NCI-H2081 (cell line): ENCODE results near the gene NMU.
"Not testable (repeated sequence)": the region's sequence is repeated elsewhere in the genome, so short reads cannot be mapped to it uniquely, and the experiment has no call there.

Source experiments
- DNase-seq, 2 experiments: peaks; one replicate each; lab custom pipeline; 2025; lab: John Stamatoyannopoulos, UW

The NMU gene, protein sequence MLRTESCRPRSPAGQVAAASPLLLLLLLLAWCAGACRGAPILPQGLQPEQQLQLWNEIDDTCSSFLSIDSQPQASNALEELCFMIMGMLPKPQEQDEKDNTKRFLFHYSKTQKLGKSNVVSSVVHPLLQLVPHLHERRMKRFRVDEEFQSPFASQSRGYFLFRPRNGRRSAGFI

DNA sequence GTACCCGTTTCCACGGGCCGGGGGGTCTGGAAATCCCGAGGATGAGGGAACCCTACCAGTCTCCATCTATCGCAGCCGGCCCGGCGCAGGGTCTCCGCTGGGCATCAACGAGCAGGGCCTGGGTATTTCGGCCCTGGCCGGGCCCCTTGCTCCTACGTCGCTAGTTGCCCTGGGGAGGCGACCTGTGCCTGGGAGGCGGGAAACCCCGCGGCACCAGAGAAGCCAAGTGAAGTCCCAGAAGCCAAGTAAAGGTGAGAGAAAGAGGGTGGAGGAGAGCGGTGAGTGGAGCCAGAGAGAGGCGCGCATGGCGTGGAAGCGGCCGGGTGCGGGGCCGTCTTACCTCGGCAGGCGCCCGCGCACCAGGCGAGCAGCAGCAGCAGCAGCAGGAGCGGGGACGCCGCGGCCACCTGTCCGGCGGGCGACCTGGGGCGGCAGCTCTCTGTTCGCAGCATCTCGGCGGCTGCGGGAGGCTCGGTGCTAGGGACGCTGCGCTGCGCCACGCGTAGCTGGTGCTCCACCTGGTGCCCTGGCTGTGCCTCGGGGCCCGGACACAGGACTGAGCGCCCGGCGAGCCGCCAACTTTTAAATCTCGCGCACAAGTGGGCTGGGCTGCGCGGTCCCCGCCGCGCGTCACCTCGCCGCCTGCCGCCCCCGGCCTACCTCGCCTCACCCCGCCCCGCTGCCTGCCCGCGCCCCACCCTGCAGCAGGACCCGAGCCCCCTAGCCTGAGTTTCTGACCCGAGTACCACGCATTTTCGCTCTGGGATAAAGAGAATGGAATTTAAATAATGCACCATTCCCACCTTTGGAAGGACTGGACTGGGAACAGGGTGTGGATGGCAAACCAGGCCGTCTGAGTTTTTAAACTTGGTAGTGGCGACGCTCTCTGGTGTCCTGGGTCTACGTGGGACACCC lies at the start of gene NMU:
NMU (minus strand) TSS at position 558 of the 915 bp plus-strand sequence; CDS start at position 452, 106 bp downstream.
- DNase-seq, result peak; percentile 67 to 74

DNA sequence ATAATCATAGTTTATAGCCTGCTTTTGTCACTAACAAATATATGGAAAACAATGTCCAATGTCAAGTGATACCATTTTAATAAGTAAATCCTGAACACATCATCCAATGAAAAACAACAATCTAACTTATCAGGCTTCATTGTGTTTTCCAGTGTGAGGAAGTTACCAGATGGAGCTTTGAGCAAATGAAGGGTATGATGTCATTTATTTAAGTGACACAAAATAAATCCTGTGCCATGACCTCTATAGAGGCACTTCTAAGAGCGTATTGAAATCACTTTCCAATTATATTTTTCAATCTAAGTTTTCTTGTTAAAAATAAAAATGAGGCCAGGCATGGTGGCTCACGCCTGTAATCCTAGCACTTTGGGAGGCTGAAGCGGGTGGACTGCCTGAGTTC lies 48.2 kb upstream of the NMU start:
- no peak for DNase-seq

DNA sequence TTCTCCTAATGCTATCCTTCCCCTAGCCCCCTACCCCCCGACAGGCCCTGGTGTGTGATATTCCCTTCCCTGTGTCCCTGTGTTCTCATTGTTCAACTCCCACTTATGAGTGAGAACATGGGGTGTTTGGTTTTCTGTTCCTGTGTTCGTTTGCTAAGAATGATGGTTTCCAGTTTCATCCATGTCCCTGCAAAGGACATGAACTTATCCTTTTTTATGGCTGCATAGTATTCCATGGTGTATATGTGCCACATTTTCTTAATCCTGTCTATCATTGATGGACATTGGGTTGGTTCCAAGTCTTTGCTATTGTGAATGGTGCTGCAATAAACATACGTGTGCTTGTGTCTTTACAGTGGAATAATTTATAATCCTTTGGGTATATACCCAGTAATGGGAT lies 46.7 kb upstream of the NMU start:
- not testable (repeated sequence) for DNase-seq

DNA sequence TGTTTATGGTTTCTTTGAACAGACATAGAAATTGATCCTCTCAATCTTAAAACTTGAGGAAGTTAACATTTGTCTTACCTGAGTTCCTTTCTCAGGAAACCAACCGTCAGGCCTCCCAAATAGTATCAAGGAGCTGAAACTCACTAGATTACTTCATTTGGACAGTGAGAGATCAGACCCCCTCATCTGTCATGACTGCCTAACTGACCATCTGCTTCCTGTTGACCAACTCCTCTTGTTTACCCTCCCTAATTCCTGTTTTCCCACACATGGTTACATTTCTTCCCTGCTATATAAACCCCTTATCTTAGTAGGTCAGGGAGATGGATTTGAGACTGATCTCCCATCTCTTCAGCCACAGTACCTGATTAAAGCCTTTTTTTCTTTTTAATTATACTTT lies 46.2 kb upstream of the NMU start:
- no peak for DNase-seq

DNA sequence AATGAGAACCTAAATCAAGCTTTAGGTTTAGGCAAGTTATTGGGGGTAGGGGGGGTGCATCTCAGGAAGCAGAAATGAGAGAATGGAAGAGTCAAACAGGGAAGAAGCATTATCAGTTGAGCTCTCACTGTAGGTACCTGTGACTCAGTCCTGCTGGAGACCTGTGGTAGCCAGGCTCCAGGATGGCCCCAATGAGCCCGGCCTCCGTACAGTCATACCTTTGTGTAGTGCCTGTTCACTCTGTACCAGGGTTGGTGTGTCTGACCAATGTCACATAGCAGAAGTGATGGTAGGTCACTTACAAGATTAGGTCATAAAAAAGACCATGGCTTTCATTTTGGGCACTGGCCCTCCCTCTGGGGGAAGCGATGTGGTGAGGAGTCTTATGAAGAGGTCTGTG lies 45.3 kb upstream of the NMU start:
- no peak for DNase-seq

DNA sequence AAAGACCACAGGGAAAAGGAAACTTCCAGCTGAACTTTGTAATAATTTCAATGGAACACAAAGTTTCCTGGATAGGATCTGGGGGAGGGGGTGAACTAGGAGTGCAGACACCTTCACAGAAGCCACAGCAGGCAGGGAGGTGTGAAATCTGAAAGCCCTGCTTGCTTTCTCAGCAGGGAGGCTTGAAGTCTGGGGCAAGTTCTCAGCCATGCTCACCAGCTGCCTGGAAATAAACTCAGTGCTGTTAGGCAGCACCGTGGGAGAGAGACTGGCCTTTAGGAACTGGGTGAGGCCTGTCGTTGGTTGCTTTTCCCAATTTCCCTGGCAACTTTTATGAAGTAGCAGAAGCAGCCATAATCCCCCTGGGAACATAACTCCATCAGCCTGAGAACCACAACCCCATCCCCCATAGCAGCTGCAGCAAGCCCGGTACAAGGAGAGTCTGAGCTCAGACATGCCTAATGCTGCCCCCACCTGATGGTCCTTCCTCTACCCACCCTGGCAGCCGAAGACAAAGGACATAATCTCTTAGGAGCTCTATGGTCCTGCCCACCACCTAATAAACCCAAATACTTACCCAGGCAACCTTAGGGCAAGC lies 39.2 kb upstream of the NMU start:
- DNase-seq, result no peak

DNA sequence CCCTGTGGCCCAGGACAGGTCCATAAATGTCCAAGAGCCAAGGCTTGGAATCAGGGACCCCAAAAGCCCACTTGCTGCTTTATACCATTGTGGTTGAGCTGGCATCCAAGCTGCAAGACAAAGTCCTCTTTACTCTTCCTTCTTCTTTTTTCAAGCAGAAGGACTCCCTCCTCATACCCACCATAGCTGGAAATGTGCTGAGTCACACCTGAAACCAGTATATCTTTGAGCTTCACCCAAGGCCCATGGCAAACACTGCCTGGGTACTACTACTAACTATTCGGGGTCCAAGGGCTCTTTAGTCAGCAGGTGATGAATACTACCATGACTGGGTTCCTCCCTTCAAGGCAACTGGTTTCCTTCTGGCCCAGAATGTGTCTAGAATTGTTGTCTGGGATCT lies 37.3 kb upstream of the NMU start:
- DNase-seq, result no peak

DNA sequence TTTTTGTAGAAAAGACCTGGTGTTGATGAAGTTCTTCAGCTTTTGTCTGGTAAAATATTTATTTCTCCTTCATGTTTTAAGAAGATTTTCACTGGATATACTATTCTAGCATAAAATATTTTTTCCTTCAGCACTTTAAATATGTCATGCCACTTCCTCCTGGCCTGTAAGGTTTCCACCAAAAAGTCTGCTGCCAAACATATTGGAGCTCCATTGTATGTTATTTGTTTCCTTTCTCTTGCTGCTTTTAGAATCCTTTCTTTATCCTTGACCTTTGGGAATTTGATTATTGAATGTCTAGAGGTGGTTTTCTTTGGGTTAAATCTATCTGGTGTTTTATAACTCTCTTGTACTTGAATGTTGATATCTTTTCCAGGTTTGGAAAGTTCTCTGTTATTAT lies 35.6 kb upstream of the NMU start:
- DNase-seq, result no peak

DNA sequence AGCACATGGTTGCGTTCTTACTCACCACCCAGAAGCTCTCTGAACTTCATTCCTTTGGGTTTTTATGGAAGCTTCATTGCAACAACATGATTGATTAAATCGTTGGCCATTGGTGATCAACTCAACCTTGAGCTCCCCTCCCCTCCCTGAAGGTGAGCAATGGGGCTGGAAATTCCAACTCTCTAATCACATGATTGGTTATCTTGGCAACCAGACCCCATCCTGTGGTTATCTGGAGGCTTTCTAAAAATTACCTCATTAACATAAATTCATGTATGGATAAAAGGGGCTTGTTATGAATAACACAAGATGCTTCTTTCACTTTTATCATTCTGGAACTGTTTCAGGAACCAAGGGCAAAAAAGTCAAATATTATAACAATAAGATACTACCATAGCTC lies 34.6 kb upstream of the NMU start:
- no peak for DNase-seq

DNA sequence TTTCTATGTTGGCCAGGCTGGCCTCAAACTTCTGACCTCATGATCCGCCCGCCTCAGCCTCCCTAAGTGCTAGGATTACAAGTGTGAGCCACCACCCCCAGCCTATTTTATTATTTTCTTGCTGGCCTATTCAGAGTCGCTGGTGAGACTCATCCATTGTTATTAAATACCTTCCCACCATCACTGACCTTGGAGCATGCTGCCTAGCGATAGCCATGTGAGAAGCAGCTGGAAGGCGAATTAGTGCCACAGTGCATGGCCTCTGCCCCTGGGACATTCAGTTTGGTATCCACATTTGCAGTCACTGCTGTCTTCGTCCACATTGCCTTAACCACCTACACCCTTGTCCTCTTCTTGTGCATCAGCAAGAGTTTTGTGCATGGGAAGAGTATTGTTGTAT lies 32.4 kb upstream of the NMU start:
- DNase-seq, result no peak

DNA sequence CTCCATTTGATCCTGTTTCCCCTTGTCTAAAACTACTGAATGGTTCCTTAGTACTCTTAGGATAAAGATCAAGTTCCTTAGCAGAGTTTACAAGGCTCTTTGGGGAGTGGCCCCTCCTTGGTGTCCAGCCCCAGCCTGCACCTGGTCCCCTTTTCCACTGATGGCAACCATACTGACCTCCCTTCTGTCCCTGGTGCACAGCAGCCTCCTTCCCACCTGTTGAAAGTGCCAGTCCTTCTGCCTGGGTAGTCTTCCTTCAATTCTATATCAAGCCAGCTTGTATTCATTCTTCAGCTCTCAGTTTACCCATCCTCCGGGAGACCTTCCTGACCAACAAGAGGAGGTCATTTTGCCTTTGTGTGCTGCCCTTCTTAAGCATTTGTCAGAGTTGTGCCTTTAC lies 30.4 kb upstream of the NMU start:
- DNase-seq, result no peak

DNA sequence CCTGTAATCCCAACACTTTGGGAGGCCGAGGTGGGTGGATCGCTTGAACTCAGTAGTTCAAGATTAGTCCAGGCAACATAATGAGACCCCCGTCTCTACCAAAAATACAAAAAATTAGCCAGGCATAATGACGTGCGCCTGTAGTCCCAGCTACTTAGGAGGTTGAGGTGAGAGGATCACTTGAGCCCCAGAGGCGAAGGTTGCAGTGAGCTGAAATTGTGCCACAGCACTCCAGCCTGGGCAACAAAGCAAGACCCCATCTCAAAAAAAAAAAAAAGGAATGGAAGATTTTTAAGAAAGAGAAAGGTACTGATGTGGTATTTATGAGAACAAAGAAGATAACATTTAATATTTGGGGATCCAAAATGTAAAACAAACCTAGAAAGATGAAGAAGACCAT lies 27.0 kb upstream of the NMU start:
- no peak for DNase-seq

DNA sequence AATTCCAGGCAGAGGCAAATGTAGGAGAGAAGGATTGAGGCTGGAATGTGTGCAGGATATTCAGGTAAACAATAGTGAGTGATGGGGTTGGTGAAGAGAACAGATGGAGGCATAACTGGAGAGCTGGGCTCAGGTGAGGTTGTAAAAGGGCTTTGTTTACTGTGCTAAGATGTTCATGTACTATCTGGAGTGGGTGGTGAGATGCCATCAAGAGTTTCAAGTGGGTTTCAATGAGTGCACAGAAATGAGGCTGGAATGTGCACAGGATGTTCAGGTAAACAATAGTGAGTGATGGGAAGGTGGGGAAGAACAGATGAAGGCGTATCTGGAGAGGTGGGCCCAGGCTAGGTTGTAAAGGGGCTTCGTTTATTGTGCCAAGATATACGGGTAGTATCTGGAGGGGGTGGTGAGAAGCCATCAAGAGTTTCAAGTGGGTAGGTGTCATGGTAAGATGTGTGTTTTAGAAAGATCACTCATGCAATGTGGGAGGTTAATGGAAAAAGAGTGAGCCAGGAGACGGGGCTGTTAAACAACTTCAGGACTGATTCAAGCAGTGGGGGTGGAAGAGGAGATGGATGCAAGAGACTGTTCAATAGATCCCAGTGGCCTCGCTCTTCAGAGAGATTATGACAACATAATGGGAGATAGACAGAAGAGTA lies 25.4 kb upstream of the NMU start:
- no peak for DNase-seq

DNA sequence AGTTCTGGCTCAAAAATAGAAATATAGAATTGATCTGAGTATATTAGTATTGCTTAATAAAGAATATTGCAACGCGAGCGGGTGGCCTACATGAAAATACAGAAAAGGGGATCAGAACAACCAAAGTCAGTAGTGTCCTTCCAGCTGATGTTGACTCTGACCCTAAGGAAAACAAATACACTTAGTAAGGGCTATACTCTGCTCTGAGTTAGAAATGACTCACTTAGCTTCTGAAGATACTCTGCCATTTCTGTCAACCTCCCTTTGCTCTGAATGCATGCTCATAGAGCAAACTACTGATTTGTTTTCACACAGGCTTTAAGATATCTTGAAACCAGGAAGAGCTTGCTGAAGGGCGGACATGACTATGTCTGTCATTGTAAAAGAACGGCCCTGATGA lies 22.6 kb upstream of the NMU start:
- no peak for DNase-seq

DNA sequence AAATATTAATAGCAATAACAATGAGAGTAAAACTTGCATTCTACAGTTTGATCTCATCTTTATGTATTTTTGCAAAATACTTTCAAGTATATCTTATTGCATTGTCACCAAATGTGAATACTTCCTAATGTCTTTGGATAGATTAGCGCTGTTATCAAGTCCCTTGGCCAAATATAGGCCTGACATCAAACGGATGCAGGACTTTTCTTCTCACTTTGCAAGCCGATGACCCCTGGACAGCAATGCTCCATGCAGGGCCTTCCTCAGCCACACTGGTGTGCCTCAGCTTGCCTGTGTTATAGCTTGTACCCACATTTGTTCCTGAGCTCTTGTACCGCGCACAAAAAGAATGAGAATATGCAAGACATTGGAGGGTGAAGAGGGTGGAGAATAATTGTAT lies 18.0 kb upstream of the NMU start:
- no peak for DNase-seq

DNA sequence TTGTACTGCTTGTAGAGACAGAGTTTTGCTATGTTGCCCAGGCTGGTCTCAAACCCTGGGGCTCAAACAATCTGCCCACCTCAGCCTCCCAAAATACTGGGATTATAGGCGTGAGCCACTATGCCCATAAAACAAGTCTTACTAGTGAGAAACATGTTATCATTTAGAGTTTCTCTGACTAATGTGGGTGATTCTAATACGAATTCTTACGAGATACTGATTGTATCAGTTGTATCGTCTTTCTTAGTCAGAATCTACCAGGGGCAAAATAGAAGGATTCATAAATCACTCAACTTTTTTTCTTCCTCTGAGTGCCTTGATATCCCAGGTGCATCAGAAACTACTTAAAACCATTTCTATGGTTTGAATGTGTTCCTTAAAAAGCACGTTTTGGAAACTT lies 14.4 kb upstream of the NMU start:
- no peak for DNase-seq

DNA sequence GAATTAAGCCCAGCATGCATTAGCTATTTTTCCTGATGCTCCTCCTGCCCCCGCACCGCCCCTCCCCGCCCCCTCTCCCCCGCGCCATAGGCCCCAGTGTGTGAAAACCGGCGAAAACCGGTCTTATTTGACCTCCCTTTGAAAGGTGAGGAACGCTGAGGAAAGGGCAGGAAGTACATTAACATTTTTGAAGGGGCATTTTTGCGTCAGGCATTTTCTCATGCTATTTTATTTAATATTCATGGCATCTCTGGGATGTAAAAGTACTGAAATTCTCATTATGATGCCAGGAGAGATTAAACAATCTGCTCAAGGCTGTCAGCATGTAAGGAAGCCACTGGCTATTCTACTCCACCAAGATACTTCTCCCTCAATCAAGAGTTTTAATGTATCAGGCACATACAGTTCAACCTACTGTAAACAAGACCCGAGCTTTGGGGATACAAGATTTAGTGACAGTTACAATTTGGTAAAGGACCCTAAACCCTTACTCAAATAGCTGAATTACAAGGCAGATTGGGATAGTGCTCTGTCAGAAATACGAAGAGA lies 1.2 kb upstream of the NMU start:
- no peak for DNase-seq

DNA sequence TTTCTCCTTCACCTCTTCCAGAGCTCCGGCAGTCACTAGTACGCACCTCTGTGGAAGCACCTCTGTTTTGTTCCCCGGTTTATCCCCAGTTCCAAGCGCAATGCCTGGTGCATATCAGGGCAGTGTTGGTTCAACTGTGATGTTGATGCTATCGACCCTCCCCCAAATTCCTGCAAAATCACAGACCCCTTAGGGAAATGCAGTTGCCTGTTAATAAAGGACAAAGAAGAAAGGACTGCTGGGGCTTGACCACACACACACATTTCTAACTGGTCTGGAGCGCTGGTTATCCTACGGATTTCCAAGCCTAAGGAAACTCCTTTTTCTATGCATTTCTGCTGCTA lies 530 bp upstream of the NMU start:
- no peak for DNase-seq

DNA sequence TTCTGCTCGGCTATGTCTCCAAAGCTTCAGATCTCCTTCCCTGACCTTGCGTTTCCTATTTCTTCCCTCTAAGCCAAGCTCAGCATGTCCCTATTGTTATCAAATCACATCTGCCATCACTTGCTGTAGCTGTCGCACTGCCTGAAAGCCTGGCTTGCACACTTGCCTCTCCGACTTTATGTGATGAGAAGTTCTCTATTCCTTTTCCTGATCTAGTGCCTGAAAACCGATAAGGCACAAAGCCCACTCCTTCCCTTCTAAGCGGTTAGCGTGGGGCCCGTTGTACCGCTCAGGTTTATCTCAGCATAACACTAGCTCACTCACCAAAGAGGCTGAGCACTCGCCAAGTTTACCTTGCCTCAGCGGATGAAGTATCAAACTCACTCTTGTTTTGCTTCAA lies 816 bp downstream of the NMU start:
- peak; percentile 17 to 43 for DNase-seq

DNA sequence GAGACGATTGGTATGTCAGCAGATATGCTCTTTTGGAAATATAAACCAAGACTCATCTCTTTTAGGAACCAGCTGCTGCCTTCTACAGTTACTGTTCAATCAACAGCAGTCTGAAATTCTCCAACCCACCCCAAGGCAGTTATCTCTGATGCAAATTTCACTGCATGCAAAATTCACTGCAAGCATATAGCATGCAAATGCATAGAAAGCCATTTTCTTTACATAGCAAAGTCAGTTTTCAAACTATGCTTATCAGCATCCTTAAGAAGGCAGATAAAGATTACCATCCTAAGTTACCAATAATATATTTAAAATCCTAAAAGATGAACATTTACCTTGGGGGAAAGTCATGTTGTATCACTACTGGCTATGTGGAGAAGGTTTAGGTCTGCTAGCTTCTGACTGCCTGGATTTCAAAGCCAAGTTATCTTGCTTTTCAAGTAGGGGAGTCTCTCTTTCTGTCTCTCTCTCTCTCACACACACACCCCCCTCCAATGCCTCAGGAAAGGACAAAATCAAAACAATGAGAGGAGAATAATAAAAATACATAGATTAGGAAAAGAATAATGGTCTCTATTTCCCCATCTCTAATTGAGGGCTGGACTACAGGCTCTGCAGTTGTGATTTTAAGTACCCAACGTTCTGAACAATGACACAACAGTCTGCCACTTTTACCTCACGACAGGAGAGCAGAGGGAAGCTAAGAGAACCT lies 1.5 kb downstream of the NMU start:
- no peak for DNase-seq

DNA sequence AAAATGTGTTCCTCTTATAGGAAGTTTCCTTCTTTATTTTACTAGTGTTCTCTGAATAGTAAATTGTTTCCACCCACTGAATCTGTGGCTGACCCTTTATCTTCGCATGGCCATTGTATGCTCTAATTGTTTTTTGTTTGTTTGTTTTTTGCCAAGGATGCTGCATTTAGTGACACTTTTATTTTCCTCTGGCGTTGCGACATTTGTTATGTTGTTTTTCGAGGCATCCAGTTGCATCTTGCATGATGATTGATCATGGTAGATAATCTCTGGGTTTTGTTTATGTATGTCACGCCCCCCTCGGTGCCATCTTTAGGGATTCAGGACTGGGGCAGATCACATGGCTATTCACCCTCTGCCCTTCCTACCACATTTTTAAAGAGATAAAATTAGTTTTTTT lies 2.2 kb downstream of the NMU start:
- no peak for DNase-seq

DNA sequence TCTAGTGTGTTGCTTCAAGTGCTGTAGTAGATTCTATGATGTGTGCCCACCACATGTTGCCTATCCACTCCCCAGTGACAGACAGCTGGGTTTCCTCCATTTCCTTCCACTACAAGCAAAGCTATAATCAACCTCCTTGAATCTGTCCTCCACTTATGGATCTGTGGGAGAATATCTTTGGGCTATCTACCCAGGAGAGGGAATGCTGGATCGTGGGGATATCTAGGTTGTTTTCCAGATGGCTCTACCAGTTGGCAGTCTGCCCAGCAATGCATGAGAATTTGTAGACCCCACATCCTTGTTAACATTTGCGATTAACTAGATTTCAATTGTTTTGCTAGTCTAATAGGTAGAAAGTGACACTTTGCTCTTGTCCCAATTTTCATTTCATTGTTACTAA lies 10.3 kb downstream of the NMU start:
- no peak for DNase-seq
